Measurements from ENCODE around the gene MID2.

The MID2 gene

DNA sequence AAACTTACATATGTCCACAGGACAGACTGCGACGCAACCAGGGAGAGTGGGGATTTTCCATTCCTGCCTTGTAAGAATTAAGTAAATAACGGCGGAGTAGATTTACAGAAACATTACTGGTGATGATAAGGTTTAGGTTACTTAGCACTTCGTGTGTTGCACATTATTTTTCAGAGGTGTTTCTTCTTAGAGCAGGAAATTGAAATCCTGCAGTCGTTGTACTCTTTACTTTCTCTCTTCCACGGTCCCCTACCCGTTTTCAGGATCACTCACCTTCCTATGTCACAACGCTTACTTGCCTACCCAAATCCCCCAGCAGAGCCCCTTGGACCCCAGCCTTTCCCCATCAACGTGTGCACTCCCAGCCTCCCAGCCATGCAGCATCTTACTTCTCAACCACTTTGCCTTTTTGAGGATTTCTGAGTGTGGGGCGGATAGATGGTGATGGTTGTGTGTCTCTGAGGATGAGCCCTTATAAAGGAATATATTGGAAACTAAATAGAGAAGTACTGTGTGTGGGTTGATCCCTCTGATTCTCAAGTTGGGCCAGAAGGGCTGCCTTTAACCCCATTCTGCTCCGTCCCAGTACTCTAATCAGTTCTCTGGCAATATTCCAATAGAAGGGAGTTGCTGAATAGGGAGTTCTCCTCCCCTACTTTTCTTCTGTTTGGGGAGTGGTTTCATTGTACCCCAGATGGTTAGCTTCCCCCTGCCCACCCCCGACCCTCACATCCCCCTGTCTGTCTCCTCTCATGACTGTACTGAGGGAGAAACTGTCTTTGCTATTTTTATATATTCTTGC is 1.6 kb downstream of the MID2 start:
- no peaks in the 10 kb centered on the region for H3K9me3 Mint-ChIP-seq
- H3K36me3 Mint-ChIP-seq (ENCODE audit: low read depth), result no peaks in the 10 kb centered on the region
- no peak for DNase-seq (ENCODE audit: low spot score)
- peak overlapping the region; percentile 69 for H3K27ac Mint-ChIP-seq
- peaks cover 14% of the 10 kb centered on the region for H3K4me1 Mint-ChIP-seq (ENCODE audit: low read depth)
- peaks cover 19% of the 10 kb centered on the region for H3K27me3 Mint-ChIP-seq (ENCODE audit: low read depth)
- peak overlapping the region; percentile 76 for H3K4me3 Mint-ChIP-seq

DNA sequence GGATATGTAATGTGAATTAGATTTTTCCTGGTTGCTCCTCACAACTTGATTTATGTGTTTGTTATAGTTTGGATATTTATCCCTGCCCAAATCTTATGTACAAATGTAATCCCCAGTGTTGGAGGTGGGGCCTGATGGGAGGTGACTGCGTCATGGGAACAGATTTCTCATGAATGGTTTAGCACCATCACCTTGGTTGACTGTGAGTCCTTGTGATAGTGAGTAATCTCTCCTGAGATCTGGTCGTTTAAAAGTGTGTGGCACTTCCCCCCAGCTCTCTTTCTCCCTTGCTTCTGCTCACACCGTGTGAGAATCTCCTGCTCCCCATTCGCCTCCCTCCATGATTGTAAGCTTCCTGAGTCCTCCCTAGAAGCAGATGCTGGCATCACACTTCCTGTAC is 2.2 kb downstream of the MID2 start:
- no peak overlapping the region for H3K4me3 Mint-ChIP-seq
- H3K4me1 Mint-ChIP-seq (ENCODE audit: low read depth), result peaks cover 14% of the 10 kb centered on the region
- no peaks in the 10 kb centered on the region for H3K36me3 Mint-ChIP-seq (ENCODE audit: low read depth)
- no peak overlapping the region for H3K27ac Mint-ChIP-seq
- DNase-seq (ENCODE audit: low spot score), result no peak
- H3K27me3 Mint-ChIP-seq (ENCODE audit: low read depth), result peaks cover 19% of the 10 kb centered on the region
- H3K9me3 Mint-ChIP-seq, result no peaks in the 10 kb centered on the region

DNA sequence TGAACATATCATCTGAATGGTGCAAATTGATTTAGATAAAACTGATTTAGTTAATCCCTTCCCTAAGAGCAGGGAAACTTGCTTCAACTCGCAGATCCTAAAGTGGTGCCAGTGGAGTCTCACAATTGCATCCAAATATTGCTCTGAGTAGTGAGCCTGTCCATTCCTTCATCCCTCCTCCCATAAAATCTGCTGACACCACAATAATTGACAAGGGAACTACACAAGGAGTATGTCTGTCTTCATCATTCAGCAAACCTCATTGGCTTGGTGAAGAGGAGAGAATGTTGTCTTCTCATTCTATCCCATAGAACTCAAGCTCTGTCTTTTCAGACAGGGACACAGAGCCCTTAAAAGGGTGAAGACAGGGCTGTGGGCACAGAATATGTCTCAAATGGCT is 4.2 kb downstream of the MID2 start:
- H3K36me3 Mint-ChIP-seq (ENCODE audit: low read depth), result no peaks in the 10 kb centered on the region

DNA sequence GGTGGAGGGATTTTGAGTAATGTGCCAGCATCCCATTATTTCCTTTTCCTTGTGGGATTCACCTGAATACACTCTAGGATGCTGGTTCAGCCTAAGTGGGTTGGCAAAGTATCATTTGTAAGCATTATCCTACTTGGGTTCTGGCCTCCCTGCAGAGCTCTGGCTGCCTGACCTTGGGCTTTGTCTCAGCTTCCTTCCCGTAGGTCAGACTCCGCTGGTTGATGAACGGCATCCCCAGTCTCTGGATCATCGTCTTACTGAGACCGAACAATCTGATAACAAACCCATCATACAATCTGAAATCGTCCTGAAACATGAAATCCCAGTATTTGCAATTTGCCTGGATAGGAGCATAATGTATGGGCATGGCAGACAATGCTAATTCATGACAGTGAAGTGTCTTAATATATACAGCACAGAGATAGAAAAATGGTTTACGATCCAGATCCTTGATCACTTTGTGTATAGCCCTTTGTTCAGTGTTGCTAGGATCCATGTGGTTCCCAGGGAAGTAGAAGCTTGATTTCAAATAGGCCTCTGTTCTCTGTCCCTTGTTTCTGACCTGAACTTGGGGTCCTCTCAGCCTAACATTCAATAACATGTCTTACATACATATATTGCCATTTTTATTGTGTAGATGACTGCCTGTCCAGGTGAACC is 5.5 kb downstream of the MID2 start:
- Mint-ChIP-seq H3K27me3 (ENCODE audit: low read depth) (peaks cover 7% of the 10 kb centered on the region), H3K27ac (no peak overlapping the region), H3K4me1 (ENCODE audit: low read depth) (peaks cover 4% of the 10 kb centered on the region), H3K36me3 (ENCODE audit: low read depth) (no peaks in the 10 kb centered on the region), H3K4me3 (no peak overlapping the region), H3K9me3 (no peaks in the 10 kb centered on the region)
- DNase-seq (ENCODE audit: low spot score), result no peak

More for the DNA sequence above, 4.2 kb downstream of the MID2 start:
- no peak overlapping the region for H3K27ac Mint-ChIP-seq
- DNase-seq (ENCODE audit: low spot score), result no peak
- H3K4me1 Mint-ChIP-seq (ENCODE audit: low read depth), result peaks cover 9% of the 10 kb centered on the region
- peaks cover 7% of the 10 kb centered on the region for H3K27me3 Mint-ChIP-seq (ENCODE audit: low read depth)
- H3K9me3 Mint-ChIP-seq, result no peaks in the 10 kb centered on the region
- no peak overlapping the region for H3K4me3 Mint-ChIP-seq

DNA sequence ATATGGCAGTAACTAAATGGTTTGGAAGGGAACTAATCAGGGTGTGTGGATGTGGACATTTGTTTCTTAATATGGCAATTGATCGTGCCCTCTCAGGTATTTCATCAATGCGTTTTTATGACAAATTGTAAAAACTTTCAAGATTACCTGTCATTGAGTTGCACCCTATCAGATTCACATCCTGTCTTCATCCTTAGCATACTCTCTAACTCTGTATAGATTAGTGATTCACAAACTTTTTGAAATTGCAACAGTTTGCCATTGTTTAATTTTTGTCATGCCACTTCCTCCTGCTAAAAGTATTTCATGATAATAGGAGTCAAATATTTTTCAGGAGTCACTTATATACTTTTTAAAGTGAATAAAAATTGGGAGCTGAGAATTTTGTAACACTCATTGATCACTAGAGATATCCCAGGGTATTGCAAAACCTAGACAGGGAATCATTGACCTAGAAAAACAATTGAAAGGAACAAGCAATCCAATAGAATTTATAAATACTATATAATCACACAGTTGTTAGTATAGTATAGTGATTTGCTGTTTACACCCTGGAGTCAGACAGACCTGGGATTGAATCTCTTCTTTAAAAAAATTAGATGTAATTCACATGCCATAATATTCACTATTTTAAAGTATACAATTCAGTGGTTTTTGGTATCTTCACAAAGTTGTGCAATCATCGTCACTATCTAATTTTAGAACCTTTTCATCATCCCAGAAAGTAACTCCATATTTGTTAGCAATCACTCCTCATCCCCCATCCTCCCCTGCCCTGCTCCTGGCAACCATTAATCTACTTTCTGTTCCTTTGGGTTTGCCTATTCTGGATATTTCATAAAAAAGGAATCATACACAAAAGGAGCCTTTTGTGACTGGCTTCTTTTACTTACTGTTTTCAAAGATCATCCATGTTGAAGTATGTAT is 8.9 kb downstream of the MID2 start:
- Mint-ChIP-seq H3K9me3 (no peaks in the 10 kb centered on the region), H3K4me3 (no peak overlapping the region), H3K27ac (no peak overlapping the region), H3K4me1 (ENCODE audit: low read depth) (no peaks in the 10 kb centered on the region), H3K36me3 (ENCODE audit: low read depth) (no peaks in the 10 kb centered on the region), H3K27me3 (ENCODE audit: low read depth) (no peaks in the 10 kb centered on the region)
- no peak for DNase-seq (ENCODE audit: low spot score)

DNA sequence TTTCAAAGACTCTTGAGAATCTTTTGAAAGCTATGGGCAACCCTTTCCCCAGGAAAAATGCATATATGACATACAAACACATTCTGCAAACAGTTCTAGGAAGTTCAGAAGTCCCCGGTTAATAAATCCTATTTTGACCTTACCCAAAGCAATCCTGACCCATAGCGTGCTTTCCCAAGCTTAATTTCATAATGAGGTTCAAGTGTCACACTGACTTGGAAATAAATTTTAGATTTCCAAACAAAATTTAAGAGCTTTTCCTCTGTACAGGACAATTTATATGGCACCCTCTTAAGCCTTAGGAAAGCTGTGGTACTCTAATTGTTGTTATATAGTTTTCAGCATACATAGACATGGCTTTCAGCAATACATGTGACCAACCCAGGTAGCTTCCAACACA is 11.3 kb downstream of the MID2 start:
- Mint-ChIP-seq H3K36me3 (ENCODE audit: low read depth) (no peaks in the 10 kb centered on the region), H3K27me3 (ENCODE audit: low read depth) (no peaks in the 10 kb centered on the region), H3K4me1 (ENCODE audit: low read depth) (no peaks in the 10 kb centered on the region), H3K9me3 (no peaks in the 10 kb centered on the region), H3K4me3 (no peak overlapping the region), H3K27ac (no peak overlapping the region)
- no peak for DNase-seq (ENCODE audit: low spot score)

DNA sequence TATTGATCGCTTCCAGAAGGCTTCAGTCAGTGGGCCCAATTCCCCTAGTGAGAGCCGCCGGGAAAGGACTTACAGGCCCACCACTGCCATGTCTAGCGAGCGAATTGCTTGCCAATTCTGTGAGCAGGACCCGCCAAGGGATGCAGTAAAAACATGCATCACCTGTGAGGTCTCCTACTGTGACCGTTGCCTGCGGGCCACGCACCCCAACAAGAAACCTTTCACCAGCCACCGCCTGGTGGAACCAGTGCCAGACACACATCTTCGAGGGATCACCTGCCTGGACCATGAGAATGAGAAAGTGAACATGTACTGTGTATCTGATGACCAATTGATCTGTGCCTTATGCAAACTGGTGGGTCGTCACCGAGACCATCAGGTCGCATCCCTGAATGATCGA is 15.3 kb downstream of the MID2 start:
- Mint-ChIP-seq H3K4me1 (ENCODE audit: low read depth) (no peaks in the 10 kb centered on the region), H3K27me3 (ENCODE audit: low read depth) (no peaks in the 10 kb centered on the region), H3K27ac (no peak overlapping the region), H3K36me3 (ENCODE audit: low read depth) (no peaks in the 10 kb centered on the region), H3K9me3 (no peaks in the 10 kb centered on the region), H3K4me3 (no peak overlapping the region)
- no peak for DNase-seq (ENCODE audit: low spot score)

DNA sequence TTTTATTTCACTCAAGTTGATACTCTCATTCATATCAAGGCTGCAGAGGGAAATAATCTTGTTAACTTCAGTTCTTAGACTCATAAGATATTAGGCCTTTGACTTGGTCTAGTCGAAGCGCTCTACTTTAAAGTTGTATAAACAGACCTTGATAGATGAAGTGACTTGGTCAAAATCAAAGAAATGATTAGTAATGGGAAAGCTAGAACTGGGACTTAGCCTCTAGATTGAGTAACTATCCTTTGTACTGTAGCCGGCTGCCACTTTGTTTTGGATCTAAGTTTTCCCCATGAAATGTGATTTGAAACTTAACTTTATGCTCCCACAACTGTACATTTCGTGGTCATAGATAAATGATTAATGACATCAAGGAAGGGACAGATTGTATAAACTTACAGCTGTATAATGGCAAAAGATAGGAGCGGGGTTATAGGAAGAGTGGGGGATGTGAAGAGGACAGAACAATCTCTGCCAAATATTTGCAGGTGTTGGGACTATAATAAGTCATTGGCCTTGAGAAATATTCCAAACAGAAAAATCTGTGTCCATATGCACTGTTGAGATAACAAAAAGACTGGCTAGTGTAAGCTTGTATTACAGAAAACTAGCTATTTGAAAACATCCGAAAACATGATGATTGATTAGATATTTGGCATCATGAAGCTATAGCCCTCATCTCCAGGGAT is 17.2 kb downstream of the MID2 start:
- H3K27ac Mint-ChIP-seq, result no peak overlapping the region
- no peaks in the 10 kb centered on the region for H3K4me1 Mint-ChIP-seq (ENCODE audit: low read depth)
- DNase-seq (ENCODE audit: low spot score), result no peak
- no peaks in the 10 kb centered on the region for H3K27me3 Mint-ChIP-seq (ENCODE audit: low read depth)
- H3K36me3 Mint-ChIP-seq (ENCODE audit: low read depth), result no peaks in the 10 kb centered on the region
- no peak overlapping the region for H3K4me3 Mint-ChIP-seq
- H3K9me3 Mint-ChIP-seq, result no peaks in the 10 kb centered on the region

DNA sequence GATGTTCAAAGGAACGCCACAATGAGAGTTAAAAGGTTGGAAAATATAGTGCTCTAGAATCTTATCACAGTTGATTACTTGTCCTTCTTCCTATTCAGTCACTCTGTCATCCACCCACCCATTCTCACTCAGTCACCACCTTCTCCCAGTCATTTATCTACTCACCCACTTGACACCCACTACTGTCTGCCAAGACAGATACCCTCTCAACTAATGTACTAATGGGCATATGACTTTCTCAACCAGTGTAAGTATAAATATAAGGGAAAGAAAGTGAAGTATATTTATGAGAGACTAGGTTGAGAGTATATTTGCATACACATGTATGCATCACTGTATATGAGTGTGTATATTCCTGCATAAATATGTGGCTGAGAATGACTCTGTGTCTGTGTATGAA is 20.0 kb downstream of the MID2 start:
- DNase-seq (ENCODE audit: low spot score), result peak; percentile 39

DNA sequence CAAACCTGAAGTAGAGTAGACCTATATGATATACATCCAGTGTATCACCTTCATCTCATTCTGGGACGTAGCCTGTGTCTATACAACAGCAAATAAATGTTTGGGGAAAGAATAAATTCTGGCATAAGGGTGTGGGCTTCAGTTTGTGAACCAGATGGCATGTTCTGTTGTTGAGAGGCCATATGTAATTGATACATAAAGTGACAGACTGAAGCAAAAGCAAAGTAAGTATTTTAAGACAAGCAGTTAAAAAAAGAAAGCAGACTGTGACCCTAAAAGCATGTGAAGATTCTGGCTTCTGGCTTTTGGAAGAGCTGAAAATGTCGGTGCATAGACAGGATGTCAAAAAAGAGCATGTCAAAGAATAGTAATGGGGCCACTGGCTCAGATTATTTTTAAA is 22.9 kb downstream of the MID2 start:
- Mint-ChIP-seq H3K36me3 (ENCODE audit: low read depth) (no peaks in the 10 kb centered on the region), H3K4me1 (ENCODE audit: low read depth) (no peaks in the 10 kb centered on the region), H3K9me3 (no peaks in the 10 kb centered on the region), H3K4me3 (no peak overlapping the region), H3K27me3 (ENCODE audit: low read depth) (no peaks in the 10 kb centered on the region), H3K27ac (no peak overlapping the region)
- no peak for DNase-seq (ENCODE audit: low spot score)

More for the DNA sequence above, 20.0 kb downstream of the MID2 start:
- H3K9me3 Mint-ChIP-seq, result no peaks in the 10 kb centered on the region
- no peaks in the 10 kb centered on the region for H3K27me3 Mint-ChIP-seq (ENCODE audit: low read depth)
- H3K27ac Mint-ChIP-seq, result no peak overlapping the region
- no peak overlapping the region for H3K4me3 Mint-ChIP-seq
- no peaks in the 10 kb centered on the region for H3K4me1 Mint-ChIP-seq (ENCODE audit: low read depth)
- no peaks in the 10 kb centered on the region for H3K36me3 Mint-ChIP-seq (ENCODE audit: low read depth)

DNA sequence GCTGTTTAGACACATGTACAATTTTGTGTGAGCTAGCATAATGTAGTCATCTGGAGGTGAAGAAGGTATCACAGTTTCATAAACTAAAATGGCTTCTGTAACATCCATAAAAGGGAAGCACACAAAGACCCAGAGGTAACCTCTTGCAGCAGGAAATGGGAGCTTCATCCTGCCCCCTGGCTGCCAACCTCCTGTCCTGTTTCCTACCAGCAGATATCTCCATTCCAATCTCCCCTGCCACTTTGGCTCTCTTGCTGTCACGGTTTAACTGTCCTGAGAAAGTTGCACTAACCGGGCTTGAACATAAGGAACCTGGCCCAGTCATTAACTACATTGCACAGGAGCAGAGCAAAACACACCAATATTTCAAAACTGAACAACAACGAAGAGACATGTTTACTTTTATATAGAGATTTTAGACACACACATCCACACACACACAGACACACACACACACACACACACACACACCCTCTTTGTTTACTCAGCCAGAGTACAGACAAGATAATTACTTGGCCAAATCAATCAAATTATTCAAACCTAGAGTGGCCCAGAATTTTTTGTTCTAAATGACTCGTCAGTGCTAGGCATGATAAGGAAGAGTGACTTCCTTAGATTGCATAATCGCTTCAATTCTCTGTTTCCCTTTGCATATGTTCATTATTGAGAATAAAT is 24.2 kb downstream of the MID2 start:
- Mint-ChIP-seq H3K9me3 (no peaks in the 10 kb centered on the region), H3K27me3 (ENCODE audit: low read depth) (no peaks in the 10 kb centered on the region), H3K4me3 (no peak overlapping the region), H3K27ac (no peak overlapping the region), H3K36me3 (ENCODE audit: low read depth) (no peaks in the 10 kb centered on the region), H3K4me1 (ENCODE audit: low read depth) (no peaks in the 10 kb centered on the region)
- DNase-seq (ENCODE audit: low spot score), result no peak

DNA sequence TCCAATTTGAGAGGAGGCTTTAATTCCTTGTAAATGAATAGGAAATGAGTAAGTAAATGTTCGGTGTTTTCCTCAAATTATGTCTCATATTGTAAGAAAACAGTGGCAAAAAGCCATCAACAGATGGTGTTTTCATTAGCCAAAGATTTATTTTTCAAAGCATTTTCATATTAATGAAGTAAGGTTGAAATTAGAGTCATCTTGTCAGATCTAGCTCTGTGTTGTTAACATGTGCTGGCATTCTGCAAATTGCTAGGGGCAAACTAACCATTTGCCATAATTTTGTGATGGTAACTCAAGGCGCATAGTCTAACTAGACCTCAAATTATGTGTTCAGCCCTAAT is 24.7 kb downstream of the MID2 start:
- H3K27me3 Mint-ChIP-seq (ENCODE audit: low read depth), result no peaks in the 10 kb centered on the region

DNA sequence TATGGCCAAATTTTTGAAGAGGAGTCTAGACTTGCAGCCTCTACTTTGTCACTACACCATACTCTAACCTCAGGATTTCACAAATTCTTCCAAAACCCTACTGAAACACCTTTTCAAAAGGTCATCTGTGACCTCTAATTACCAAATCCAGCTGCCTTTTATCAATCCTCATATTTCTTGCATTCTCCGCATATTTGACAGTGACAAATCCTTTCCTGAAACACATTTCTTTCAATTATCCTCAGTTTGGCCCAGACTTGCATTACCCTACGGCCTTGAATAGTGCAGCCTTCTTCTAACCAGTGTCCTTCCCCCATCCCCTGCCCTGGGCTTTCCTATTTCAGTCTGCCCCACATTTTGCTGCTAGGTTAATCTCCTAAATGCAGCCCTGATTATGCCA is 25.5 kb downstream of the MID2 start:
- H3K36me3 Mint-ChIP-seq (ENCODE audit: low read depth), result no peaks in the 10 kb centered on the region
- H3K4me3 Mint-ChIP-seq, result no peak overlapping the region
- H3K27me3 Mint-ChIP-seq (ENCODE audit: low read depth), result no peaks in the 10 kb centered on the region
- no peaks in the 10 kb centered on the region for H3K4me1 Mint-ChIP-seq (ENCODE audit: low read depth)
- H3K27ac Mint-ChIP-seq, result no peak overlapping the region
- DNase-seq (ENCODE audit: low spot score), result no peak
- no peaks in the 10 kb centered on the region for H3K9me3 Mint-ChIP-seq

More for the DNA sequence above, 24.7 kb downstream of the MID2 start:
- no peaks in the 10 kb centered on the region for H3K9me3 Mint-ChIP-seq
- H3K4me1 Mint-ChIP-seq (ENCODE audit: low read depth), result no peaks in the 10 kb centered on the region
- H3K27ac Mint-ChIP-seq, result no peak overlapping the region
- no peak overlapping the region for H3K4me3 Mint-ChIP-seq
- no peak for DNase-seq (ENCODE audit: low spot score)
- H3K36me3 Mint-ChIP-seq (ENCODE audit: low read depth), result no peaks in the 10 kb centered on the region
